HG02943 (cell line): Measurements from ENCODE around the gene MAN2B1.
"Not testable (repeated sequence)": the region's sequence is repeated elsewhere in the genome, so short reads cannot be mapped to it uniquely, and the experiment has no call there.

ENCODE experiments used
- ATAC-seq: cut with Tn5 transposase; IDR thresholded peaks from one replicate; pipeline ENCODE4 v1.9.1; 2021; ENCODE audit warnings: mild to moderate bottlenecking, low read depth, moderate library complexity; ENCODE audit not compliant: unreplicated experiment

MAN2B1 gene

DNA sequence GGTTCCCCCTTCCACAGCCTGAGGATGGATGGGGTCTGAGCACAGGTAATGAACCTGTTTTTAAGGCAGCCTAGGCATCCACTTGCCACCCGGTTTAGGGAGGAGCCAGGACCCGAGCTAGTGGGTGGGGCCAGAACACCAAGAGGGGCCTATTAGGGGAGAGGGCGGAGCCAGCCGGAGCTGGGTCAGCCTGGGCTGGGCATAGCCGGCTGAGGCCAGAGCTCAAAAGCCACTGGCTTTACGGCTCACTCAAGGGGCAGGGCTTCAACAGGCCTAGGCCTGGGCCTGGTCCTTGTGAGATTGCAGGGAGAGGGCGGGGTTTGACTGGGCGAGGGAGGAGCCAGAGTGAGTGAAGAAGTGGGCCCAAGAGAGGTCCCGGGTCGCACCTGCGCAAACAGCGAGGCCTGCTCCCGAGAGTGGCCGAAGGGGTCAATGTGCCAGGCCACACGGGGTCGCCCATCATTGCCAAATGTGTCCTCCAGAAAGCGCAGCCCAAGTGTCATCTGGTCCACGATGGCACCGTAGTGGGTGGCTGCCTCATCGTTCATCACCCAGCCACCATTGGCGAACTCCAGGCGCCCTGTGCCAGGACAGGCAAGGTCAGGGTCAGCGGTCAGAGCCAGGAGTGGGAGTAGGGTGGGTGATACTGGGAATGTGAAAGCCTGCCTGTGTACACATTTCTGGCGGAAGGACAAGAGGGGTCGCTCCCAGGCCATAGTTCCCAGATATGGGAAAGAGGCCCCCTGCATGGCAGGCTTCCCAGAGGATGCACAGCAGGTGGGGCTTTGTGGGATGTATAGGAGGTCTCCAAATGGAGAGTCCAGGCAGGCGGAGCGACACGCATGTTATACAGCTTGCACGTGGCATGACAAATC is 1.9 kb downstream of the MAN2B1 start:
- no peak for ATAC-seq

DNA sequence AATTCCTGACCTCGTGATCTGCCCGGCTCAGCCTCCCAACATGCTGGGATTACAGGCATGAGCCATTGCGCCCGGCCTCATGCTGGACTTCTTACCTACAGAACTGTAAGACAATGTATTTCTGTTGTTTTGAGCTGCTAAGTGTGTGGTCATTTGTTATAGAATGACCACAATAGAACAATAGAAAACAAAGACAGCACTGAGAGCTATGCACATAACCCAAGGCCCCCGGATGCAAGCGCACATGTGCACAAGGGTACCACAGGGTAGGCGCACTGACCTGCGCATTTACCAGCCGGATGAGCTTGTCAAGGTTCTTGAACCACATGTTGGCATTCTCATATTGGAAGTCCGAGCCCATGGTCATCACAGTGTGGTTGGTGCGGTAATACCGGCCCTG is 5.6 kb downstream of the MAN2B1 start:
- no peak for ATAC-seq

GRCh38 chr19:12657966-12658365 is 8.6 kb downstream of the MAN2B1 start:
- no peak for ATAC-seq

DNA sequence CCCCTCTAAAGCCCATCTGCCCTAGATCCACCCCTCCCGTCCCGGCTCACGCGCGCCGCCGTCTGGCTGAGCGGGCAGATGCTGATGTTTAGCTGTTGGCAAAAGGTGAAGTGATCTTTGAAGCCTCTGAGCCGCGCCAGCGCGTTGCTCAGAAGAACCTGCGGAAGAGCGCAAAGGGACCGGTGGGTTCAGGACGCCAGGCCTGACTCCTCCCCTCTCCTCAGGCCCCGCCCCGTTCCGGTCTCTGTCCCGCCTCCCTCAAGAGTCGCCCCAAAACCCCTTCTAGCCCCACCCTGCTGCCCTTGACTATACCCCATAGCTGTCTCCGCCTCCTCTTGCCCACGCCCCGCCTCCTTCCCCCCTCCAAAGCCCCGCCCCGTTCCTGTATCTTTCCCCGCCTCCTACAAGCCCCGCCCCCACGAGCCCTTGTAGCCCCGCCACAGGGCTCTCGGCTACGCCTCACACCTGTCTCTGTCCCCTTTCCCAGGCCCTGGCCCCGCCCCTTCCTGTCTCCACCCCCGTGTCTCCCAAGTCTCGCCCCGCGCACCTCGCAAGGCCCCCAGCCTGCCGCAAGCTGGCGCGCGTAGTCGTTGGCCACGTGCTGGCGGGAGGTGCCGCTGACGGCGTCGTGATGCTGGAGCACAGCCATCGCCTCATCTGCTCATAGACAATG is 9.5 kb downstream of the MAN2B1 start:
- no peak for ATAC-seq

DNA sequence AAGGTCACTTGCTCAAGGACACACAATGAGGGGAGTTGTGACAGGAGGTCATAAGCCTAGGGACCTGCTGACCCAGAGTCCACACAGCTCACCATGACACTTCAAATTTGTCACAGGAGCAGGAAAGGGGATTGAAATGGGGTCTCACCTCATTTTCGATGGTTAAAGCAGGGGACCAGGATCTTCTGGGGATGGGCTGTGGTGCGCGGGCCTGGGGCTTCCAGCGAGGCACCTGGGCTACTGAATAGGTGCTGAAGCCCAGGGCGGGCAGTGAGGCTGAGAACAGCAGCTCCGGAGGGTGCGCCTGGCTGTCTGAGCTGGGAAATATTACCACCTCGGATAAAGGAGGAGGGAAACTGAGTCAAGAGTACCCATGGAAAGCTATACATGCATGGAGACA is 11.0 kb downstream of the MAN2B1 start:
- no peak for ATAC-seq

GRCh38 chr19:12652219-12652618 is 14.3 kb downstream of the MAN2B1 start:
- ATAC-seq = no peak

DNA sequence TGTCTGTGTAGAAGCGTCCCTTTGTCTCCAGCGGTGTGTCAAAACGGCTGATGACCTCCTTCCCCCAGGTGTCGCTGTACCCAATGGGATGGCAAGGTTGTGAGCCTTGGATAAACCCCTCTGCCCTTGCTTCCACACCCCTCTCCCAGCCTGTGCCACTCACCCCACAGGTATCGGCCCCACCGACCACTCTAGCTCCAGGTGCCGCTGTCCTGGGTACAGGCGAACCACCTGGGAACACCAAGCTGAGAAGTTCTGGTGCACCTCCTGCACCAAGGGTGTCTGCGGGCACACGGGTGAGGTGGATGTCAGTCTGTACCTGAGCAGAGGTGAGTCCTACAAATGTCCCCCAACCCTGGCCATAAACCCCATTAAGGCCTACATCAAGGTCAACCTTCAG is 16.6 kb downstream of the MAN2B1 start:
- ATAC-seq = no peak

- no peak for ATAC-seq
These were observed 18.5 kb downstream of the MAN2B1 start for GRCh38 chr19:12648088-12648487.

GRCh38 chr19:12647490-12648071 is 19.0 kb downstream of the MAN2B1 start:
- no peak for ATAC-seq

- ATAC-seq = no peak
These were observed 19.5 kb downstream of the MAN2B1 start for GRCh38 chr19:12647047-12647446.

DNA sequence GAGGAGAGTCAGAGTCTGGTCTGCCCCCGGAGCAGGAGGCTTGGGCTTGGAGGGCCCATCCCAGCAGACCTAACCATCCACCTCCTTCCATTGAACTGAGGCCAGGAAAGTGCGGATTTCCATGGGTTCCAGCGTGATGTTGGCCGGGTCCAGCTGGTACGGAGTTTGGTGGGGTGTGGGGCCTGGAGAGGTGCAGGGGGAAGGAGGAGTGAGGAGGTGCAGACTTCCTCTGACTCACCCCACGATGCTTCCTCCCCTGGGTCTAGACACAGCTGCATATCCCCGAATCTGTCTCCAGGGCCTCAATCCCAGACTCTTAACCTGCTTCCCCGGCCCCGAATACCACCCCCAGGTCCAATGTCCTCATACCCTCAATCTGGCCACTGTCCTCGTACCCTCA is 20.0 kb downstream of the MAN2B1 start:
- no peak for ATAC-seq

DNA sequence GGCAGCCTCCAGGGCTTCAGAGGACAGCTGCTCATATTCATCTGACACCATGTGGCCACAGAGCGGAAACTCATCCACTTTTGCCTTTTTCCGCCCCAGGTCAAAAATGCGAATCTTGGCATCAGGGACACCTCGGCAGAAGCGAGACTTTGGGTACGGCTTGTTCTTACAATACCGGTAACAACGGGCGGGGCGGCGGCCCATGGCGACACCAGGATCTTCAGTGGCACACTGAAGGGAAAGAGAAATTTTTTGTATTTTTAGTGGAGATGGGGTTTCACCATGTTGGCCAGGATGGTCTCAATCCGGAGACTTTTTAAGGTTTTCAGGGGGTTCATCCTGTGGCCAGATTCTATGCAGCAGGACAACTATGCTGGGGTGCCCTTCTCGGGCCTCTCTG is 22.8 kb downstream of the MAN2B1 start:
- ATAC-seq = not testable (repeated sequence)

GRCh38 chr19:12642506-12642905 is 24.0 kb downstream of the MAN2B1 start:
- ATAC-seq = no peak

- ATAC-seq = no peak
These were observed 25.1 kb downstream of the MAN2B1 start for GRCh38 chr19:12641456-12641855.

DNA sequence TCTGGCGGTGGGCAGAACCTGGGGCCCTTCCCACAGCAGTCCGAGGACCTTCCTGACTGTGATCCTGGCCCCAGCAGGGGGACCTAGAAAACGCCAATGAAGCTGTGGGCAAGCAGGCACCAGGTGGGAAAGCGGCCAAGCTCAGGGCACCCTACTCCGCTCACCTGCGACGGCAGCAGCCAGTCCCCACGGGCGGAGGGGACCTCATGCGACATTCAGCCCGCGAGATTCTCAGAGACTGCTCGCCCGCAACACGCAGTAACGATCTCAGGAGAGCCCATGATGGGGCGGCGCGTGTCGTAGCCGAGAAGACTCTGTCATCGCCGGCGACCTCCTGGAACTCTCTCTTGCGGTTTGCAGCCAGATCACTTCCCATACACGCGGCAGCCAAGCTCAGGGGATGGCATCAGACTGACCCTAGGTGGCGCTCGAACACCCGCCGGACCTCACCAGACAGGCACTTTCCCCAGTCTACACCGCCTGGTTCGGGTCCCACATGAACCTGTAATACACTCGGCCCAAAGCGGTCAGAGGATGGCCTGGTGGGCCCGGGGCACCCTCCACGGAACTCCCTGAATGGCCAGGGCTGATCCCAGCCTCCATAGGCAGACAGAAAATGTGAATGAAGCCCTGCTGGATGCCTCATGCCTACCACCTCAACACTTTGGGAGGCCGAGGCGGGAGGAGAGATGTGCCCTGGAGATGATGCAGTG is 26.5 kb downstream of the MAN2B1 start:
- ATAC-seq = no peak

- ATAC-seq = no peak
These were observed 27.8 kb downstream of the MAN2B1 start for GRCh38 chr19:12638611-12639182.

DNA sequence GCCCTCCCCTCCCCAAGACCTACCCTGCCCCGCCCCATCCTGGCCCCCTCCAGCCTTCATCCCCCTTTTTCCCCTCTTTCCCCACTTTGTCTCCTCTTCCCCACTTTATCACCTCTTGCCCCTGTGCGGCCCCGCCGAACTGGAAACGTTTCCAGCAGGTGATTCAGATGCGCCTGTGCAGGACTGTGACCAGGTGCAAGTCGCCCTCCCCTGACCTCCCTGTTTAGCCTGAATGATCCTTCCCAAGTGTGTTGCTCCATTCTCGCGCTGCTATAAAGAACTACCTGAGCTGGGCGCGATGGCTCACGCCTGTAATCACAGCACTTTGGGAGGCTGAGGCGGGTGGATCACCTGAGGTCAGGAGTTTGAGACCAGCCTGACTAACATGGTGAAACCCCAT is 29.9 kb downstream of the MAN2B1 start:
- ATAC-seq = no peak

DNA sequence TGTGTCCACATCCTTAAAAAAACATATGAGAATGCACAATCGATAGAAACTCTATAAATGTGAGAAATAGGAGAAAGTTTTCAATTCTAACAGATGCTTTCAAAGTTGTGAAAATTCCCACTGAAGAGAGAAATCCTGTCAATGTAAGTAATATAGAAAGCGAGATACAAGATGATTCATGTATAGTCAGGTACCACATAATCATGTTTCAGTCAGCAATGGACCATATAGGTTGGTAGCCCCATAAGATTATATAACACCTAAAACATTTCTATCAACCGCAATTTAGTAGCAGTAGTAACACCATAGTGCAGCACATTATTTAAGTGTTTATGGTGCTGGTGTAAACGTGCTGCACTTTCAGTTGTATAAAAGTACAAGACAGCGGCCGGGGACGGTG is 37.3 kb downstream of the MAN2B1 start:
- ATAC-seq = no peak

DNA sequence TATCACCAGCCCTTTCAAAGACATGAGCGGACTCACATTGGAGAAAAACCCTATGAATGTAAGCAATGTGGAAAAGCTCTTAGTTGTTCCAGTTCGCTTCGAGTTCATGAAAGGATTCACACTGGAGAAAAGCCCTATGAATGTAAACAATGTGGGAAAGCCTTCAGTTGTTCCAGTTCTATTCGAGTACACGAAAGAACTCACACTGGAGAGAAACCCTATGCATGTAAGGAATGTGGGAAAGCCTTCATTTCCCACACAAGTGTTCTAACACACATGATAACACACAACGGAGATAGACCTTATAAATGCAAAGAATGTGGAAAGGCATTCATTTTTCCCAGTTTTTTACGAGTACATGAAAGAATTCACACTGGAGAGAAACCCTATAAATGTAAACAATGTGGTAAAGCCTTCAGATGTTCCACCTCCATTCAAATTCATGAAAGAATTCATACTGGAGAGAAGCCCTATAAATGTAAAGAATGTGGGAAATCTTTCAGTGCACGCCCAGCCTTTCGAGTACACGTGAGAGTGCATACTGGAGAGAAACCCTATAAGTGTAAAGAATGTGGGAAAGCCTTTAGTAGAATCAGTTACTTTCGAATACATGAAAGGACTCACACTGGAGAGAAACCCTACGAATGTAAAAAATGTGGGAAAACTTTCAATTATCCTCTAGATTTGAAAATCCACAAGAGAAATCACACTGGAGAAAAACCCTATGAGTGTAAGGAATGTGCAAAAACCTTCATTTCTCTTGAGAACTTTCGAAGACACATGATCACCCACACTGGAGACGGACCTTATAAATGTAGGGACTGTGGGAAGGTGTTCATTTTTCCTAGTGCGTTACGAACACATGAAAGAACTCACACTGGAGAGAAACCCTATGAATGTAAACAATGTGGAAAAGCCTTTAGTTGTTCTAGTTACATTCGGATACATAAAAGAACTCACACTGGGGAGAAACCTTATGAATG is 38.2 kb downstream of the MAN2B1 start:
- ATAC-seq = no peak

DNA sequence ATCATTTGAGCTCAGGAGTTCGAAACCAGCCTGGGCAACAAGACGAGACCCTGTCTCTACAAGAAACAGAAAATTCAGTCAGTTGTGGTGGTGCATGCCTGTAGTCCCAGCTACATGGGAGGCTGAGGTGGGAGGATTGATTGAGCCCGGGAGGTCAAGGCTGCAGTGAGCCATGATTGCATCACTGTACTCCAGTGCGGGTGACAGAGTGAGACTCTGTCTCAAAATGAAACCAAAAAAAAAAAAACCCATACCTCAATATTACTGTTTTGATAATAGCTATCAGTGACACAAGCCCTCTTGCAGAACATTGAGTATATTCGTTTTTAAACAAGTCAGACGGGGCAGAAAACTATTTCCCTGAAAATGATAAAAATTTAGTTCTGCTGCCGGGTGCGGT is 39.6 kb downstream of the MAN2B1 start:
- ATAC-seq = no peak
